Umbilical cord (tissue), 2 donors: ENCODE results near the gene FNDC3B. TPM values are rescaled to one million over a fixed set of nuclear protein-coding genes. Genes with fewer than 3 reads are reported as not detected.

Experiments used
- DNase-seq: peaks from one replicate; pipeline ENCODE4 v3.0.0-alpha.2; 2015; ENCODE audit warnings: low spot score
- total RNA-seq: library from RNA; depleted of rRNA; stranded (reverse); fragments of >200 nt; gene quantifications from one replicate; pipeline ENCODE4 v1.2.3, GENCODE V29; 2014; ENCODE audit warnings: low replicate concordance; ENCODE audit not compliant: insufficient read depth

Gene FNDC3B
- total RNA-seq, 1 donor from 2014 or later: 266 TPM

- no peak for DNase-seq
These were observed 405.4 kb downstream of the FNDC3B start for GRCh38 chr3:172444821-172445220.

- DNase-seq: no peak
These were observed 406.8 kb downstream of the FNDC3B start for GRCh38 chr3:172446198-172446597.

- DNase-seq: no peak
These were observed 408.5 kb downstream of the FNDC3B start, which contains the start of gene GHSR for GRCh38 chr3:172447611-172448579. TSS of gene GHSR (minus strand) at chr3:172448456. CDS start at chr3:172448413, 43 bp downstream.

DNA sequence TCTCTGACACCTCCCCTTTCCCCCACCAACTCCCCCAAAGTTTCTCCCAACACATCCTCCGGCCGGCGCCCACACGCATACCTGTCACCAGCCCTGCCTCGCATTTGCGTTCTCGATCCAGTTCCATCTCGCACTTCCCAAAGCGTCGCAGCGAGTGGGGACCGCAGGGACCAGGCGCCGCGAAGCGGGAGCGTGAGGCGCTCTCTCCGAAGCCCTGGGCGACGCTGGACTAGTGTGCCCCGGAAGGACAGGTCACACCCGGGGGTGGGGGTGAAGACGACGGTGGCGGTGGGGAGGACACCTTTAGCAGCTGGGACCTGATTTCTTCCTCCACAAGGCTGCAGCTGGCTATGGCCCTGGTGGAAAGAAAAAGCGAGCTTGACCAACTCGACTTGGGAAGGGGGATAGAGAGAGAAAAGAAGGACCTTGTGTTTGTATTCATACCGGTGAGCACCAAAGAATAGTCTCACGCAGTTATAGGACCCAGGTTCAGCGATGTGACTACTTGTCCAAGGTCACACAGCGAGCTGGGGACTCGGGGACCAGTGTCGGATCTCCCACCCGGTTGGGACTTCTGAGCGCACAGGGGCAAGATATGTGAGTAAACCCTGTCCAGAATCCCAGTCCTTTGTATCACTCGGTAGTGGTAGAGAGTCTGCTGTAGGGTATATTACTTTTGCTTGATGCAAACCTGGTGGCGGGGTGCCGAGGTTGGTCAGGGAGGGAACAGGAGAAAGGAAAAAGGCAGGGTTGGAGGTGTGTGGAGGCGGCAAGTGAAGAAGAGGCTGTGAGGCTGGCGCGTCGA, 409.5 kb downstream of the FNDC3B start:
- no peak for DNase-seq

GRCh38 chr3:172449466-172450149, 410.2 kb downstream of the FNDC3B start:
- DNase-seq: peak; percentile 23

Other genes with a start within 250 kb of the FNDC3B start
- 59.7 TPM for gene PLD1, start 229.1 kb upstream of the FNDC3B start, total RNA-seq
- 1.7 TPM for gene TMEM212, start 196.2 kb upstream of the FNDC3B start, total RNA-seq